WERI-Rb-1 (cell line): ENCODE results near the gene GPC3.

Source experiments
- DNase-seq: peaks from one replicate; pipeline ENCODE4 v3.0.0-alpha.2; 2020
- H3K27ac ChIP-seq: fragments of 250-450 bp; sonication (Bioruptor Pico); 2 replicates; pipeline ENCODE4 v1.5.1; 2020; ENCODE audit warnings: mild to moderate bottlenecking, moderate library complexity
- H3K27me3 ChIP-seq: fragments of 250-450 bp; sonication (Bioruptor Pico); 2 replicates; pipeline ENCODE4 v1.5.1; 2021; ENCODE audit warnings: mild to moderate bottlenecking, low read depth, moderate library complexity; ENCODE audit not compliant: insufficient read depth, severe bottlenecking
- H3K36me3 ChIP-seq: fragments of 250-450 bp; sonication (Bioruptor Pico); 2 replicates; pipeline ENCODE4 v1.5.1; 2020; ENCODE audit warnings: mild to moderate bottlenecking, moderate library complexity
- H3K4me3 ChIP-seq: 2 replicates; pipeline ENCODE4 v1.5.1; 2011; ENCODE audit warnings: low read depth, mild to moderate bottlenecking, control low read depth, low read length
- H3K9me3 ChIP-seq: fragments of 250-450 bp; sonication (Bioruptor Pico); 2 replicates; pipeline ENCODE4 v1.5.1; 2021; ENCODE audit warnings: mild to moderate bottlenecking, moderate library complexity; ENCODE audit not compliant: severe bottlenecking
- CTCF ChIP-seq: IDR thresholded peaks from 2 replicates; pipeline ENCODE4 v1.5.1; 2011; ENCODE audit warnings: low read depth, mild to moderate bottlenecking, control low read depth, inconsistent platforms, low read length

The GPC3 gene

GRCh38 chrX:133909888-133910287 lies 75.5 kb downstream of the GPC3 start:
- DNase-seq = no peak
- TF ChIP-seq CTCF = no peak
- Histone ChIP-seq H3K9me3 (no peaks in the 10 kb centered on the region), H3K27me3 (peaks cover 36% of the 10 kb centered on the region), H3K4me3 (no peak overlapping the region), H3K36me3 (no peaks in the 10 kb centered on the region), H3K27ac (no peak overlapping the region)

- H3K4me3 ChIP-seq = no peak overlapping the region
- no peaks in the 10 kb centered on the region for H3K36me3 ChIP-seq
- peaks cover 43% of the 10 kb centered on the region for H3K27me3 ChIP-seq
- DNase-seq = no peak
- no peak overlapping the region for H3K27ac ChIP-seq
- no peaks in the 10 kb centered on the region for H3K9me3 ChIP-seq
- TF ChIP-seq CTCF = no peak
These were observed 77.0 kb downstream of the GPC3 start for GRCh38 chrX:133908223-133908955.

- H3K27me3 ChIP-seq = peaks cover 46% of the 10 kb centered on the region
- no peak for TF ChIP-seq CTCF
- no peaks in the 10 kb centered on the region for H3K9me3 ChIP-seq
- H3K36me3 ChIP-seq = no peaks in the 10 kb centered on the region
- no peak overlapping the region for H3K27ac ChIP-seq
- H3K4me3 ChIP-seq = no peak overlapping the region
- DNase-seq = no peak
These were observed 77.8 kb downstream of the GPC3 start for GRCh38 chrX:133907606-133908005.

GRCh38 chrX:133905305-133905704 lies 80.1 kb downstream of the GPC3 start:
- no peak for TF ChIP-seq CTCF

GRCh38 chrX:133897593-133898163 lies 87.7 kb downstream of the GPC3 start:
- Histone ChIP-seq H3K4me3 (no peak overlapping the region), H3K9me3 (no peaks in the 10 kb centered on the region), H3K27ac (no peak overlapping the region), H3K36me3 (no peaks in the 10 kb centered on the region), H3K27me3 (peaks cover 56% of the 10 kb centered on the region)
- DNase-seq = no peak
- no peak for TF ChIP-seq CTCF

More at GRCh38 chrX:133905305-133905704, 80.1 kb downstream of the GPC3 start:
- Histone ChIP-seq H3K36me3 (no peaks in the 10 kb centered on the region), H3K9me3 (no peaks in the 10 kb centered on the region), H3K27ac (no peak overlapping the region), H3K27me3 (peaks cover 51% of the 10 kb centered on the region), H3K4me3 (no peak overlapping the region)
- DNase-seq = no peak
